K562 (cell line): ENCODE results near the gene FBLN2. TPM values are rescaled to one million over a fixed set of nuclear protein-coding genes. Genes with fewer than 3 reads are reported as not detected.

Source experiments
- ATAC-seq: fragments of 200-7000 bp; cut with Tn5 transposase; 3 replicates; pipeline ENCODE4 v1.9.1; 2020; ENCODE audit warnings: moderate library complexity
- BruUV-seq: library from RNA; stranded (reverse); fragments of 400-500 nt; replicated peaks from 2 replicates; lab custom pipeline; 2021; lab: Mats Ljungman, UMichigan
- CTCF ChIA-PET: fragments of 300-600 bp; formaldehyde crosslinking; extraction: SDS; loops from one replicate; lab custom pipeline; 2021; ENCODE audit warnings: low intra/inter-chr PET ratio; lab: Yijun Ruan, JAX
- POLR2A ChIA-PET: fragments of 300-600, 350-650 bp; sonication (Branson Sonifier 250); formaldehyde crosslinking; extraction: SDS; loops from one replicate; lab custom pipeline; 2021; ENCODE audit warnings: antibody characterized with exemption, inconsistent platforms; lab: Yijun Ruan, JAX
- DNase-seq, 4 experiments: peaks; one replicate each; pipeline versions ENCODE4 v3.0.0 to v3.0.0-alpha.2; 2011 to 2018; ENCODE audit warnings: low spot score in 3 of 4, mixed read lengths in 3 of 4; ENCODE audit errors: extremely low read depth in 1 of 4
- FAIRE-seq: peaks from 2 replicates; lab custom pipeline; 2011; peaks lifted over from hg19 to GRCh38; lab: Jason Lieb, UNC
- H2AFZ ChIP-seq: 2 replicates; pipeline ENCODE4 v1.6.0; 2011; ENCODE audit warnings: low read depth, low read length, control low read depth, inconsistent platforms
- H3K27ac ChIP-seq: fragments of 200-600 bp; 3 replicates; pipeline ENCODE4 v1.8.0; 2011; ENCODE audit warnings: low read depth, mild to moderate bottlenecking, control low read depth, inconsistent platforms, low read length, moderate library complexity, mixed read lengths; ENCODE audit errors: extremely low read depth
- H3K27me3 ChIP-seq, 2 experiments: fragments of 300-600 bp in 1 of 2; 2 replicates in 1 of 2; 3 replicates in 1 of 2; pipeline versions ENCODE4 v1.6.0 to v1.8.0; 2011; ENCODE audit warnings: inconsistent platforms in 2 of 2, low read length in 2 of 2, mild to moderate bottlenecking in 1 of 2, mixed read lengths in 1 of 2, moderate library complexity in 1 of 2; ENCODE audit not compliant: control insufficient read depth in 2 of 2, insufficient read depth in 2 of 2
- H3K36me3 ChIP-seq: fragments of 300-600 bp; 3 replicates; pipeline ENCODE4 v1.8.0; 2011; ENCODE audit warnings: mild to moderate bottlenecking, low read length, inconsistent platforms; ENCODE audit not compliant: control insufficient read depth, insufficient read depth
- H3K4me1 ChIP-seq, 2 experiments: fragments of 200-600 bp in 1 of 2; replicated peaks in 1 of 2; 2 replicates in 1 of 2; 3 replicates in 1 of 2; pipeline versions ENCODE4 v1.5.1 to v1.8.0; 2011; ENCODE audit warnings: inconsistent platforms in 2 of 2, low read length in 2 of 2, mild to moderate bottlenecking in 1 of 2, mixed read lengths in 1 of 2, moderate library complexity in 1 of 2; ENCODE audit not compliant: control insufficient read depth in 2 of 2, insufficient read depth in 2 of 2
- H3K4me2 ChIP-seq: 2 replicates; pipeline ENCODE4 v1.6.1; 2011; ENCODE audit warnings: low read length, control low read depth, inconsistent platforms, mixed read lengths; ENCODE audit not compliant: insufficient read depth
- H3K4me3 ChIP-seq: fragments of 200-600 bp; sonication (generic), shearing (Covaris generic); 2 replicates; pipeline ENCODE4 v1.5.1; 2016; ENCODE audit warnings: control low read depth, inconsistent platforms
- H3K79me2 ChIP-seq: fragments of 200-600 bp; 3 replicates; pipeline ENCODE4 v1.8.0; 2011; ENCODE audit warnings: low read length, inconsistent platforms; ENCODE audit not compliant: control insufficient read depth, insufficient read depth
- H3K9ac ChIP-seq, 2 experiments: 2 replicates each; pipeline versions ENCODE4 v1.6.0 to v1.6.1; 2011; ENCODE audit warnings: low read depth in 2 of 2, low read length in 2 of 2, control low read depth in 1 of 2, inconsistent platforms in 1 of 2, mild to moderate bottlenecking in 1 of 2, mixed read lengths in 1 of 2; ENCODE audit not compliant: insufficient read depth in 1 of 2
- H3K9me1 ChIP-seq: one replicate; pipeline ENCODE4 v1.6.0; 2011; ENCODE audit warnings: inconsistent platforms, mild to moderate bottlenecking, low read length, moderate library complexity; ENCODE audit not compliant: control insufficient read depth, insufficient read depth
- H3K9me3 ChIP-seq: replicated peaks from 2 replicates; pipeline ENCODE4 v1.5.1; 2011; ENCODE audit warnings: low read depth, low read length, inconsistent platforms; ENCODE audit not compliant: control insufficient read depth, insufficient read depth
- H4K20me1 ChIP-seq: replicated peaks from 2 replicates; pipeline ENCODE4 v1.6.1; 2011; ENCODE audit warnings: low read length, inconsistent platforms, mixed read lengths; ENCODE audit not compliant: control insufficient read depth, insufficient read depth
- KAT2B ChIP-seq: IDR thresholded peaks from one replicate; pipeline ENCODE4 v1.6.1; 2012; ENCODE audit warnings: low read depth, mild to moderate bottlenecking, control low read depth, inconsistent platforms, low read length, moderate library complexity
- KAT8 ChIP-seq: fragments of 450-650 bp; IDR thresholded peaks from 2 replicates; pipeline ENCODE4 v1.6.1; 2016; ENCODE audit warnings: low read depth, mild to moderate bottlenecking
- MTF1 ChIP-seq: fragments of 250-450 bp; sonication (Bioruptor Pico); IDR thresholded peaks from 2 replicates; pipeline ENCODE4 v1.9.0; 2021; ENCODE audit warnings: moderate library complexity, mild to moderate bottlenecking, inconsistent platforms, borderline replicate concordance
- MYBL2 ChIP-seq, 2 experiments: fragments of 450-650 bp in 1 of 2; sonication (generic) in 1 of 2; formaldehyde crosslinking in 1 of 2; IDR thresholded peaks; 2 replicates each; pipeline versions ENCODE4 v1.6.1 to v1.8.1; 2017 to 2022; ENCODE audit warnings: borderline replicate concordance in 1 of 2, inconsistent platforms in 1 of 2, low read depth in 1 of 2, mild to moderate bottlenecking in 1 of 2, missing genetic modification reagents in 1 of 2, moderate library complexity in 1 of 2
- RBM25 ChIP-seq: fragments of 200-400 bp; formaldehyde crosslinking; IDR thresholded peaks from 2 replicates; pipeline ENCODE4 v1.6.1; 2018; ENCODE audit warnings: low read length, low read depth, moderate library complexity; ENCODE audit not compliant: severe bottlenecking
- XRCC5 ChIP-seq: fragments of 200-400 bp; formaldehyde crosslinking; IDR thresholded peaks from 2 replicates; pipeline ENCODE4 v1.6.1; 2017; ENCODE audit warnings: low read depth, mild to moderate bottlenecking, low read length
- ZC3H8 ChIP-seq: fragments of 450-650 bp; IDR thresholded peaks from 2 replicates; pipeline ENCODE4 v1.6.1; 2017
- WGBS: fragments of 100-300 bp; shearing (Covaris generic); methylation state at CpG from one replicate; pipeline ENCODE4 v1.1.6; 2016; ENCODE audit warnings: low coverage, mixed read lengths; ENCODE audit not compliant: insufficient coverage; ENCODE audit errors: missing lambda C conversion rate; 5-methylcytosine and 5-hydroxymethylcytosine counted together
- in situ Hi-C: fragments of 300-500 bp; cut with MboI; formaldehyde crosslinking; loops from 4 replicates; pipeline ENCODE4 v1.15.0; 2018; ENCODE audit warnings: inconsistent platforms, mixed read lengths
- intact Hi-C: fragments of 100-400 bp; cut with micrococcal nuclease; formaldehyde crosslinking; loops from 2 replicates; pipeline ENCODE4 v1.14.2; 2022
- polyA plus RNA-seq, 8 experiments: library from polyadenylated mRNA; depleted of rRNA in 4 of 8; stranded (reverse) in 5 of 8; unstranded in 3 of 8; fragments of >200 nt; fragmentation: Nextera tagmentation in 2 of 8; fragmentation: Illumina TruSeq in 1 of 8; extraction: Ambion mirVana in 2 of 8; extraction: Trizol in 1 of 8; gene quantifications; 2 replicates each; pipeline versions ENCODE4 v1.2.1 to v1.2.3, GENCODE V29; 2011 to 2014; ENCODE audit warnings: inconsistent platforms in 1 of 8, missing spikeins in 1 of 8
- total RNA-seq, 7 experiments: library from RNA; depleted of rRNA in 6 of 7; stranded (reverse); fragments of >200 nt in 6 of 7; fragmentation: Illumina TruSeq in 2 of 7; extraction: Trizol in 2 of 7; gene quantifications; 2 replicates each; pipeline versions ENCODE4 v1.2.1 to v1.2.3, GENCODE V29; 2011 to 2021; ENCODE audit warnings: low replicate concordance in 1 of 7
- TF ChIP-seq, protein P1 (sequence below): sonication (generic); formaldehyde crosslinking; IDR thresholded peaks from 2 replicates; pipeline ENCODE4 v1.8.1; 2023; ENCODE audit warnings: mild to moderate bottlenecking, missing genetic modification reagents

FBLN2 gene
- total and polyA plus RNA-seq, 9 of the 15 experiments (the other 6 are each of a cell fraction or from before 2014, with no cell fraction given) = 0.03 to 0.10 (median 0.04) TPM; not detected in 6

DNA sequence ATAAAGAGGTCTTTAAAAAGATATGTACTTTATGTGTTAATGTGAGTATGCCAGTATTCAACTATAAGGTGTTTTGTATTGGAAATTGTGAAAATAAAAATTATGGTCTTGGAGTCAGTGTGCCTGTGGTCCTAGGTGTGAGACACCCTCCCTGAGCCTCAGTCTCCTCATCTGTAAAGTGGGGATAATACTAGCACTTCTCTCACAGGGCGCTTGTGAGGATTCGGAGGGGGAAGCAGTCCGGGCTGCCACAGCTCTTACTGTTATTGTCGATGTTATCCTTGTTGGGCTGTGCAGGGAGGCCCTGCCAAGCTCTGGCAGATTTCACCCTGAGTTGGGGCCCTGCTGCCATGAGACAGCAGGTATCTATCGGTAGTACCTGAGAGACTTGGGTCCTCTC is 26.7 kb upstream of the FBLN2 start (continued):
- no peak for TF ChIP-seq MTF1 (CRISPR knock-in tag)
- TF ChIP-seq RBM25 = peak; percentile 60

DNA sequence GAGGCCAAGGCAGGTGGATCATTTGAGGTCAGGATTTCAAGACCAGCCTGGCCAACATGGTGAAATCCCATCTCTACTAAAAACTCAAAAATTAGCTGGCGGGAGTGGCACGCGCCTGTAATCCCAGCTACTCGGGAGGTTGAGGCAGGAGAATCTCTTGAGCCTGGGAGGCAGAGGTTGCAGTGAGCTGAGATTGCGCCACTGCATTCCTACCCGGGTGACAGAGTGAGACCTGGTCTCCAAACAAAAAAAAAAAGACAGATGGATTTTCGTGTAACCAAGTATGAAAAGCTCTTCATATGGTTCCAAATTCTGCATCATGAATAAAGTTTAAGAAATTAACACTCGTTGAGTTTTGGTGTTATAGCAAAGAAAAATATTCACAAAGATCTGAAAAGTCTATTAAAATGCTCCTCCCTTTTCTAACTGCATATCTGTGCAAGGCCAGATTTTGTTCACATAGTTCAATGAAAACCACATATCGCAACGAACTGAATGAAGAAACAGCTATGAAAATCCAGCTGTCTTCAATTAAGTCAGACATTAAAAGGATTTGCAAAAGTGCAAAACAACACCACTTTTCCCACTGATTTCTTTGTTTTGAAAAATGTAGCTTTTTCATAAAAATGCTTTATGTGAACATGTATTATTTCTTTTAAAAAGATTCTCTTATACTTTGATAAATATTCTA is 23.8 kb upstream of the FBLN2 start:
- no peak overlapping the region for H3K4me2 ChIP-seq
- TF ChIP-seq MYBL2 (IDR thresholded peaks at IDR 0.05; ENCODE audit: low read depth) = no peak
- no peak for TF ChIP-seq MYBL2 (CRISPR knock-in tag; IDR thresholded peaks at IDR 0.05; ENCODE audit: borderline replicate concordance)
- TF ChIP-seq, protein P1, sequence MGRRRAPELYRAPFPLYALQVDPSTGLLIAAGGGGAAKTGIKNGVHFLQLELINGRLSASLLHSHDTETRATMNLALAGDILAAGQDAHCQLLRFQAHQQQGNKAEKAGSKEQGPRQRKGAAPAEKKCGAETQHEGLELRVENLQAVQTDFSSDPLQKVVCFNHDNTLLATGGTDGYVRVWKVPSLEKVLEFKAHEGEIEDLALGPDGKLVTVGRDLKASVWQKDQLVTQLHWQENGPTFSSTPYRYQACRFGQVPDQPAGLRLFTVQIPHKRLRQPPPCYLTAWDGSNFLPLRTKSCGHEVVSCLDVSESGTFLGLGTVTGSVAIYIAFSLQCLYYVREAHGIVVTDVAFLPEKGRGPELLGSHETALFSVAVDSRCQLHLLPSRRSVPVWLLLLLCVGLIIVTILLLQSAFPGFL (CRISPR knock-in tag) = no peak
- no peak for TF ChIP-seq KAT8
- no peak for TF ChIP-seq XRCC5
- TF ChIP-seq KAT2B = no peak
- no peak for TF ChIP-seq ZC3H8
- ChIA-PET POLR2A (interaction anchor here (0.8 to 1.7 kb wide), 5 partner anchors 9 to 26 kb away, joined by 3 to 4 read pairs (median 3); no protein-coding TSS in a partner anchor), CTCF (no interaction called here)
- DNase-seq = no peak
- H3K27ac ChIP-seq = no peak overlapping the region
- H3K9ac ChIP-seq = no peak overlapping the region
- no peak overlapping the region for H3K4me3 ChIP-seq
- H3K79me2 ChIP-seq = no peaks in the 10 kb centered on the region
- BruUV-seq = no TSS peak
- intact Hi-C loops (no loop called here), in situ Hi-C loops (no loop called here)
- ATAC-seq = no peak
- FAIRE-seq = no peak
- no peaks in the 10 kb centered on the region for H3K9me3 ChIP-seq
- no peaks in the 10 kb centered on the region for H3K9me1 ChIP-seq
- WGBS = 0% methylated on average over 10 of the region's 10 CpGs
- H3K27me3 ChIP-seq = peaks cover 52 to 63% of the 10 kb centered on the region in 2 experiments
- 0 out of 5 replicates have a peak, but pooled peaks cover 0 to 3% of the 10 kb centered on the region in 2 experiments for H3K4me1 ChIP-seq
- H3K36me3 ChIP-seq = no peaks in the 10 kb centered on the region
- H2AFZ ChIP-seq = no peak overlapping the region
- H4K20me1 ChIP-seq = peaks cover 5% of the 10 kb centered on the region; the same call in 1 of the 2 replicates
